SH-SY5Y (cell line): ENCODE data around the gene FABP6.

Experiments used
- GATA2 ChIP-seq: IDR thresholded peaks from 2 replicates; pipeline ENCODE4 v1.6.1; 2011; ENCODE audit warnings: mild to moderate bottlenecking, low read depth, low read length
- GATA3 ChIP-seq: IDR thresholded peaks from 2 replicates; pipeline ENCODE4 v1.6.1; 2011; ENCODE audit warnings: low read depth, mild to moderate bottlenecking, low read length, moderate library complexity

Gene FABP6

GRCh38 chr5:160287378-160288051, 58.2 kb downstream of the FABP6 start:
- TF ChIP-seq GATA2 (peak; percentile 53; the same call in 1 of the 2 replicates), GATA3 (no peak)
